GM19351 (cell line): ENCODE data around the gene CPT1A.

ENCODE experiments used
- ATAC-seq: cut with Tn5 transposase; IDR thresholded peaks from one replicate; pipeline ENCODE4 v1.9.1; 2021; ENCODE audit warnings: mild to moderate bottlenecking, moderate library complexity; ENCODE audit not compliant: unreplicated experiment

CPT1A gene

GRCh38 chr11:68832476-68833181, 9.1 kb downstream of the CPT1A start:
- ATAC-seq, result no peak

- ATAC-seq, result no peak
These were observed 10.6 kb downstream of the CPT1A start for GRCh38 chr11:68831124-68831523.

GRCh38 chr11:68829581-68829980, 12.1 kb downstream of the CPT1A start:
- ATAC-seq, result no peak

- no peak for ATAC-seq
These were observed 12.8 kb downstream of the CPT1A start for GRCh38 chr11:68828957-68829356.

- no peak for ATAC-seq
These were observed 13.4 kb downstream of the CPT1A start for GRCh38 chr11:68828155-68828931.

- no peak for ATAC-seq
These were observed 14.0 kb downstream of the CPT1A start for GRCh38 chr11:68827733-68828132.

- no peak for ATAC-seq
These were observed 15.0 kb downstream of the CPT1A start for GRCh38 chr11:68826726-68827125.

- no peak for ATAC-seq
These were observed 16.1 kb downstream of the CPT1A start for GRCh38 chr11:68825571-68825970.

GRCh38 chr11:68822546-68822945, 19.2 kb downstream of the CPT1A start:
- ATAC-seq, result no peak

GRCh38 chr11:68821670-68822069, 20.0 kb downstream of the CPT1A start:
- no peak for ATAC-seq

GRCh38 chr11:68819362-68819761, 22.4 kb downstream of the CPT1A start:
- no peak for ATAC-seq

GRCh38 chr11:68818181-68818580, 23.5 kb downstream of the CPT1A start:
- ATAC-seq, result no peak

- ATAC-seq, result no peak
These were observed 24.2 kb downstream of the CPT1A start for GRCh38 chr11:68817554-68817953.

- no peak for ATAC-seq
These were observed 24.7 kb downstream of the CPT1A start for GRCh38 chr11:68816917-68817419.

GRCh38 chr11:68816251-68816776, 25.4 kb downstream of the CPT1A start:
- no peak for ATAC-seq

GRCh38 chr11:68813773-68814172, 27.9 kb downstream of the CPT1A start:
- ATAC-seq, result no peak

GRCh38 chr11:68812526-68812925, 29.2 kb downstream of the CPT1A start:
- ATAC-seq, result no peak

GRCh38 chr11:68810164-68810563, 31.6 kb downstream of the CPT1A start:
- no peak for ATAC-seq

GRCh38 chr11:68809506-68809905, 32.2 kb downstream of the CPT1A start:
- no peak for ATAC-seq

- ATAC-seq, result no peak
These were observed 32.9 kb downstream of the CPT1A start for GRCh38 chr11:68808787-68809186.

- ATAC-seq, result no peak
These were observed 34.5 kb downstream of the CPT1A start for GRCh38 chr11:68806931-68807844.
